Adrenal gland (tissue), 12 donors: Measurements from ENCODE around the gene DVL1. TPM values are rescaled to one million over a fixed set of nuclear protein-coding genes. Genes with fewer than 3 reads are reported as not detected.

Experiments used
- DNase-seq, 7 donors: peaks; one replicate each; pipeline ENCODE4 v3.0.0-alpha.2; 2019 to 2020
- H3K27ac ChIP-seq, 5 donors: fragments of 200-600 bp; sonication (generic) in 4 of 5; 1 replicate in 3 of 5; 2 replicates in 2 of 5; pipeline versions ENCODE4 v1.5.1 to v1.8.0; 2016 to 2020; ENCODE audit warnings: mild to moderate bottlenecking in 1 of 5
- H3K27me3 ChIP-seq: fragments of 200-600 bp; 2 replicates; pipeline ENCODE4 v1.8.0; 2021
- H3K36me3 ChIP-seq, 2 donors: fragments of 200-600 bp; replicated peaks in 1 of 2; 1 replicate in 1 of 2; 2 replicates in 1 of 2; pipeline versions ENCODE4 v1.5.1 to v1.8.0; 2018 to 2022
- H3K4me1 ChIP-seq, 2 donors: fragments of 200-600 bp; replicated peaks in 1 of 2; 1 replicate in 1 of 2; 2 replicates in 1 of 2; pipeline versions ENCODE4 v1.5.1 to v1.8.0; 2018 to 2021
- H3K4me3 ChIP-seq, 4 donors: fragments of 200-600 bp; sonication (generic) in 3 of 4; one replicate each; pipeline ENCODE4 v1.5.1; 2016 to 2018
- H3K9me3 ChIP-seq, 3 donors: fragments of 200-600 bp; sonication (generic) in 1 of 3; replicated peaks in 1 of 3; 1 replicate in 2 of 3; 2 replicates in 1 of 3; pipeline versions ENCODE4 v1.5.1 to v1.8.0; 2016 to 2021
- POLR2A ChIP-seq, 2 donors: fragments of 450-650 bp; IDR thresholded peaks; one replicate each; pipeline ENCODE4 v1.6.1; 2017; ENCODE audit warnings: antibody characterized with exemption in 2 of 2, mild to moderate bottlenecking in 2 of 2, moderate library complexity in 1 of 2
- WGBS, 4 donors: extraction: QIAGEN DNeasy Blood & Tissue Kit in 2 of 4; methylation state at CpG; one replicate each; pipeline versions ENCODE4 v1.1.5 to v1.1.7; 2013 to 2017; 5-methylcytosine and 5-hydroxymethylcytosine counted together
- intact Hi-C, 2 donors: fragments of 100-400 bp; cut with DNase I; formaldehyde crosslinking; loops; one replicate each; pipeline versions ENCODE4 v1.14.1 to v1.15.0; 2022 to 2023
- polyA plus RNA-seq, 3 donors: library from polyadenylated mRNA; stranded (reverse); fragments of 200-250 nt in 2 of 3; fragments of 350-450 nt in 1 of 3; fragmentation: Illumina TruSeq in 1 of 3; extraction: RNeasy Lipid Tissue Mini Kit (QIAGEN cat#74804) in 1 of 3; gene quantifications; one replicate each; pipeline ENCODE4 v1.2.3, GENCODE V29; 2013 to 2014
- total RNA-seq, 9 donors: library from RNA; depleted of rRNA in 4 of 9; stranded (reverse); fragments of >200 nt in 4 of 9; fragments of 120-200 nt in 1 of 9; fragmentation: NEBNext Ultra II Directional in 1 of 9; extraction: Animal tissue kit (Norgen Biotek cat#: 25700) in 1 of 9; gene quantifications; one replicate each; pipeline versions ENCODE4 v1.1.0 to v1.2.4, GENCODE V29; 2013 to 2023
- TF ChIP-seq, protein P1 (sequence below), 6 experiments: fragments of 450-650 bp in 4 of 6; fragments of 200-600 bp in 2 of 6; sonication (generic) in 1 of 6; IDR thresholded peaks; 1 replicate in 5 of 6; 2 replicates in 1 of 6; pipeline versions ENCODE4 v1.5.1 to v1.8.0; 2016 to 2021; ENCODE audit warnings: antibody characterized with exemption in 6 of 6, mild to moderate bottlenecking in 2 of 6, moderate library complexity in 1 of 6
- donor health status: healthy with polysubstance abuse.
- donor health status: Bipolar disorder and iron deficiency.
- donor health status: DM: yes; HTN: yes; CAD: no.
- donor health status: DM: no; HTN: no; CAD: no.
- donor health status: DM: no; HTN: no; CAD: no.
- donor health status: DM: yes; HTN: yes; CAD: no.

The DVL1 gene
- total and polyA plus RNA-seq, 12 donors = 4.0 to 279 (median 89.2) TPM

GRCh38 chr1:1292851-1293250 is 56.4 kb downstream of the DVL1 start:
- H3K27me3 ChIP-seq = no peaks in the 10 kb centered on the region
- no peak overlapping the region for H3K27ac ChIP-seq
- H3K36me3 ChIP-seq = peaks cover 0 to 7% of the 10 kb centered on the region in 2 donors
- 55 to 69% (median 65%) methylated on average over 8 to 18 of the region's 18 CpGs for WGBS, 4 donors
- H3K9me3 ChIP-seq = no peaks in the 10 kb centered on the region
- H3K4me1 ChIP-seq = no peaks in the 10 kb centered on the region
- no peak overlapping the region for H3K4me3 ChIP-seq
- no peak for DNase-seq
- TF ChIP-seq, protein P1, sequence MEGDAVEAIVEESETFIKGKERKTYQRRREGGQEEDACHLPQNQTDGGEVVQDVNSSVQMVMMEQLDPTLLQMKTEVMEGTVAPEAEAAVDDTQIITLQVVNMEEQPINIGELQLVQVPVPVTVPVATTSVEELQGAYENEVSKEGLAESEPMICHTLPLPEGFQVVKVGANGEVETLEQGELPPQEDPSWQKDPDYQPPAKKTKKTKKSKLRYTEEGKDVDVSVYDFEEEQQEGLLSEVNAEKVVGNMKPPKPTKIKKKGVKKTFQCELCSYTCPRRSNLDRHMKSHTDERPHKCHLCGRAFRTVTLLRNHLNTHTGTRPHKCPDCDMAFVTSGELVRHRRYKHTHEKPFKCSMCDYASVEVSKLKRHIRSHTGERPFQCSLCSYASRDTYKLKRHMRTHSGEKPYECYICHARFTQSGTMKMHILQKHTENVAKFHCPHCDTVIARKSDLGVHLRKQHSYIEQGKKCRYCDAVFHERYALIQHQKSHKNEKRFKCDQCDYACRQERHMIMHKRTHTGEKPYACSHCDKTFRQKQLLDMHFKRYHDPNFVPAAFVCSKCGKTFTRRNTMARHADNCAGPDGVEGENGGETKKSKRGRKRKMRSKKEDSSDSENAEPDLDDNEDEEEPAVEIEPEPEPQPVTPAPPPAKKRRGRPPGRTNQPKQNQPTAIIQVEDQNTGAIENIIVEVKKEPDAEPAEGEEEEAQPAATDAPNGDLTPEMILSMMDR (IDR thresholded peaks at IDR 0.05) = no peak
- no peak for TF ChIP-seq POLR2A (IDR thresholded peaks at IDR 0.05)
- intact Hi-C loops = loop anchor here in 1 of 2 donors (10.0 kb wide), 1 partner anchor 308 kb away; the partner anchor contains the start of gene PERM1

- Histone ChIP-seq H3K4me1 (no peaks in the 10 kb centered on the region), H3K27ac (no peak overlapping the region), H3K4me3 (no peak overlapping the region), H3K36me3 (peaks cover 0 to 4% of the 10 kb centered on the region in 2 donors), H3K9me3 (no peaks in the 10 kb centered on the region), H3K27me3 (no peaks in the 10 kb centered on the region)
- WGBS, 4 donors = 76 to 86% (median 83%) methylated on average over 9 of the region's 9 CpGs
- intact Hi-C loops = loop anchor here in 1 of 2 donors (10.0 kb wide), 1 partner anchor 308 kb away; the partner anchor contains the start of gene PERM1
- TF ChIP-seq, protein P1 (IDR thresholded peaks at IDR 0.05) = no peak
- TF ChIP-seq POLR2A (IDR thresholded peaks at IDR 0.05) = no peak
- DNase-seq = no peak
Measured at GRCh38 chr1:1292442-1292779, 56.8 kb downstream of the DVL1 start.

- peaks cover 0 to 4% of the 10 kb centered on the region in 2 donors for H3K36me3 ChIP-seq
- H3K4me3 ChIP-seq = no peak overlapping the region
- intact Hi-C loops = loop anchor here (2.0 to 10.0 kb wide), 3 partner anchors 165 to 307 kb away; partner anchors contain the start of gene PERM1 (in 1 of the 2)
- TF ChIP-seq, protein P1 (IDR thresholded peaks at IDR 0.05) = peak; percentile 45 to 84 (median 71)
- TF ChIP-seq POLR2A (IDR thresholded peaks at IDR 0.05) = no peak
- no peaks in the 10 kb centered on the region for H3K27me3 ChIP-seq
- WGBS, 4 donors = 33 to 52% (median 38%) methylated on average over 9 to 45 of the region's 45 CpGs
- no peaks in the 10 kb centered on the region for H3K4me1 ChIP-seq
- no peaks in the 10 kb centered on the region for H3K9me3 ChIP-seq
- peak in 6 of 7 donors; percentile 71 to 90 (median 83) for DNase-seq
- H3K27ac ChIP-seq = no peak overlapping the region
Measured at GRCh38 chr1:1291548-1292441, 57.4 kb downstream of the DVL1 start.

- intact Hi-C loops = loop anchor here (2.0 to 10.0 kb wide), 3 partner anchors 164 to 306 kb away; partner anchors contain the start of gene PERM1 (in 1 of the 2)
- 41 to 93% (median 52%) methylated on average over 3 to 28 of the region's 28 CpGs for WGBS, 4 donors
- H3K4me3 ChIP-seq = no peak overlapping the region
Measured at GRCh38 chr1:1291023-1291528, 58.1 kb downstream of the DVL1 start.

More at GRCh38 chr1:1291023-1291528, 58.1 kb downstream of the DVL1 start:
- H3K4me1 ChIP-seq = no peaks in the 10 kb centered on the region
- no peak overlapping the region for H3K27ac ChIP-seq
- peaks cover 4% of the 10 kb centered on the region for H3K27me3 ChIP-seq
- peak in 1 of 7 donors; percentile 61 for DNase-seq
- no peaks in the 10 kb centered on the region for H3K9me3 ChIP-seq
- H3K36me3 ChIP-seq = peaks cover 0 to 4% of the 10 kb centered on the region in 2 donors
- TF ChIP-seq POLR2A (IDR thresholded peaks at IDR 0.05) = no peak
- TF ChIP-seq, protein P1 (IDR thresholded peaks at IDR 0.05) = no peak
